IMR-90 (cell line): Measurements from ENCODE around the gene TMEM82.

Source experiments
- CEBPB ChIP-seq: IDR thresholded peaks from 2 replicates; pipeline ENCODE4 v1.6.1; 2012; ENCODE audit warnings: low read depth, low read length, improper control_type of control experiment
- MXI1 ChIP-seq: IDR thresholded peaks from 2 replicates; pipeline ENCODE4 v1.6.1; 2012; ENCODE audit warnings: low read depth, mild to moderate bottlenecking, low read length, moderate library complexity, borderline replicate concordance
- POLR2A ChIP-seq: IDR thresholded peaks from 2 replicates; pipeline ENCODE4 v1.6.1; 2012; ENCODE audit warnings: mild to moderate bottlenecking, low read depth, low read length
- TF ChIP-seq, protein P1 (sequence below): conservative IDR thresholded peaks from 2 replicates; pipeline ENCODE4 v1.5.1; 2012; ENCODE audit warnings: mild to moderate bottlenecking, low read depth, low read length, improper control_type of control experiment
- TF ChIP-seq, protein P2 (sequence below): fragments of 150-350 bp; IDR thresholded peaks from 2 replicates; pipeline ENCODE4 v1.6.1; 2017; ENCODE audit warnings: mild to moderate bottlenecking, antibody characterized with exemption, low read length, low read depth

DNA sequence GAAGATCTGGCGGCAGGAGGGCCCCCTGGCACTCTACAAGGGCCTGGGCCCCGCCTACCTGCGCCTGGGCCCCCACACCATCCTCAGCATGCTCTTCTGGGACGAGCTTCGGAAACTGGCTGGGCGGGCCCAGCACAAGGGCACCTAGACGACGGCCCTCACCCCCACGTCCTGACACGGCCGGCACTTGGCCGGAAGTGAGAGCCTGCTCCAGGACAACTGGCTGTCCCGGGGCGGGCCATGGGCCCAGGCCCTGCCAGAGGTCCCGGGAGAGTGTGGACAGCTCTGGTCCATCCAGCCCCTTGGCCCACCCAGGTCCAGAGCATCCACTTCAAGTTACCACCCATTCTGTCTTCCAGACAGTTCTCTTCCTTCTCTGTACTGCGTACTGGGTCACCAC, 3.0 kb upstream of the TMEM82 start:
- TF ChIP-seq, protein P1, sequence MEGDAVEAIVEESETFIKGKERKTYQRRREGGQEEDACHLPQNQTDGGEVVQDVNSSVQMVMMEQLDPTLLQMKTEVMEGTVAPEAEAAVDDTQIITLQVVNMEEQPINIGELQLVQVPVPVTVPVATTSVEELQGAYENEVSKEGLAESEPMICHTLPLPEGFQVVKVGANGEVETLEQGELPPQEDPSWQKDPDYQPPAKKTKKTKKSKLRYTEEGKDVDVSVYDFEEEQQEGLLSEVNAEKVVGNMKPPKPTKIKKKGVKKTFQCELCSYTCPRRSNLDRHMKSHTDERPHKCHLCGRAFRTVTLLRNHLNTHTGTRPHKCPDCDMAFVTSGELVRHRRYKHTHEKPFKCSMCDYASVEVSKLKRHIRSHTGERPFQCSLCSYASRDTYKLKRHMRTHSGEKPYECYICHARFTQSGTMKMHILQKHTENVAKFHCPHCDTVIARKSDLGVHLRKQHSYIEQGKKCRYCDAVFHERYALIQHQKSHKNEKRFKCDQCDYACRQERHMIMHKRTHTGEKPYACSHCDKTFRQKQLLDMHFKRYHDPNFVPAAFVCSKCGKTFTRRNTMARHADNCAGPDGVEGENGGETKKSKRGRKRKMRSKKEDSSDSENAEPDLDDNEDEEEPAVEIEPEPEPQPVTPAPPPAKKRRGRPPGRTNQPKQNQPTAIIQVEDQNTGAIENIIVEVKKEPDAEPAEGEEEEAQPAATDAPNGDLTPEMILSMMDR = no peak
- TF ChIP-seq, protein P2, sequence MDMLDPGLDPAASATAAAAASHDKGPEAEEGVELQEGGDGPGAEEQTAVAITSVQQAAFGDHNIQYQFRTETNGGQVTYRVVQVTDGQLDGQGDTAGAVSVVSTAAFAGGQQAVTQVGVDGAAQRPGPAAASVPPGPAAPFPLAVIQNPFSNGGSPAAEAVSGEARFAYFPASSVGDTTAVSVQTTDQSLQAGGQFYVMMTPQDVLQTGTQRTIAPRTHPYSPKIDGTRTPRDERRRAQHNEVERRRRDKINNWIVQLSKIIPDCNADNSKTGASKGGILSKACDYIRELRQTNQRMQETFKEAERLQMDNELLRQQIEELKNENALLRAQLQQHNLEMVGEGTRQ = no peak
- TF ChIP-seq POLR2A = no peak
- TF ChIP-seq MXI1 = no peak
- TF ChIP-seq CEBPB = no peak
